ENCODE measurements around the gene NDUFA11.

NDUFA11 gene

DNA sequence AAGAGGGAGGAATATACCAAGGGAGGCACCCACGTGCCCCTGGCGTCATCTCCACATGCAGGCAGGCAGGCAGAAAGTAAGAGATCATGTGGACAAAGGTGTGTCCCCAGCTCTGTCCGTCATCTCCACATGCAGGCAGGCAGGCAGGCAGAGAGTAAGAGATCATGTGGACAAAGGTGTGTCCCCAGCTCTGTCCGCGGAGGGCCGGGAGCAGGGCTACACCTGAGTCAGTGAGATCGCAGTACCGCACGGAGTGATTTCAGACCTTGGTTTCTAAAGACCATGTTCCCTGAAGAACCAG lies 32.7 kb upstream of the NDUFA11 start:
- TF ChIP-seq, protein P1, sequence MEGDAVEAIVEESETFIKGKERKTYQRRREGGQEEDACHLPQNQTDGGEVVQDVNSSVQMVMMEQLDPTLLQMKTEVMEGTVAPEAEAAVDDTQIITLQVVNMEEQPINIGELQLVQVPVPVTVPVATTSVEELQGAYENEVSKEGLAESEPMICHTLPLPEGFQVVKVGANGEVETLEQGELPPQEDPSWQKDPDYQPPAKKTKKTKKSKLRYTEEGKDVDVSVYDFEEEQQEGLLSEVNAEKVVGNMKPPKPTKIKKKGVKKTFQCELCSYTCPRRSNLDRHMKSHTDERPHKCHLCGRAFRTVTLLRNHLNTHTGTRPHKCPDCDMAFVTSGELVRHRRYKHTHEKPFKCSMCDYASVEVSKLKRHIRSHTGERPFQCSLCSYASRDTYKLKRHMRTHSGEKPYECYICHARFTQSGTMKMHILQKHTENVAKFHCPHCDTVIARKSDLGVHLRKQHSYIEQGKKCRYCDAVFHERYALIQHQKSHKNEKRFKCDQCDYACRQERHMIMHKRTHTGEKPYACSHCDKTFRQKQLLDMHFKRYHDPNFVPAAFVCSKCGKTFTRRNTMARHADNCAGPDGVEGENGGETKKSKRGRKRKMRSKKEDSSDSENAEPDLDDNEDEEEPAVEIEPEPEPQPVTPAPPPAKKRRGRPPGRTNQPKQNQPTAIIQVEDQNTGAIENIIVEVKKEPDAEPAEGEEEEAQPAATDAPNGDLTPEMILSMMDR (IDR thresholded peaks at IDR 0.05; ENCODE audit: low read depth, low read length), result no peak
- H3K4me3 ChIP-seq (ENCODE audit: low read depth, low read length), result no peak overlapping the region

DNA sequence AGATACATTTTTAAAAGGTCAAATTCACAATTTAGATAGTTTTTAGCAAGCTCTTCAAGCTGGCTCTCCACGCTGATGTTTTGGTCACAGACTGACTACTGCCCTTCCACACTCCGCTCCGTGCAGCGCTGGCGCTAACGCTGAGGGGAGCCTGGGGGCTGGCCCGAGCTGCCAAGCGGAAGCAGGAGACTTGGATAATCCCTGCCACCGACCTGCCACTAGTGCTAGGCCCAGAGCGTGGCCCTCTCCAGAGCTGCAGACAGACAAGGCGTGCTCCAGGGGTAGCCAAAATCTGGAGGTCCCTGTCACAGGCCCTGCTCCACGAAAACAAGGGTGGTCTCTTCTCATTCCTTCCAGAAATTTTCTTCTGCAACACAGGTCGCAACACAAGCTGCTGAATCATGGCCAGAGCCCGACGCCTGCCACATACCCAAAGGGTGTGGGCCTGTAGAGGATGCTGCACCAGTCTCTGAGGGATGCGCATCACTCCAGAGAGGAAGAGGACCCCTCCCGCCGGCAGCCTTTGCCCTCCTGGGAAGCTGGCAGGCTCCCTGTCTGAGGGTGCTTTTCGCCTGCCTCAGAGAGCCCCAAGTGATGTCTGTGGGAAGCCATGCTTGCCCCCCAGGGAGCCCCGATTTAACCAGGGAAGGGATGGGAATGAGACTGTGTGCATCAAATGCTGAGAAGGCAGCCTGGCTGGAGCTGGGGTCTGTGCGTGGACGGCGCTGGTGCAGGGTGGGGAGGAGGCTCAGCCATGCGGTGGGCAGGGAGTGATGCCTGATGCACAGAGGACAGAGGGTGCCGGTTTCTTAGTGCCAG lies 32.1 kb upstream of the NDUFA11 start:
- TF ChIP-seq, protein P1 (IDR thresholded peaks at IDR 0.05; ENCODE audit: low read depth, low read length), result no peak
- H3K4me3 ChIP-seq (ENCODE audit: low read depth, low read length), result no peak overlapping the region; the same call in 1 of the 2 replicates

DNA sequence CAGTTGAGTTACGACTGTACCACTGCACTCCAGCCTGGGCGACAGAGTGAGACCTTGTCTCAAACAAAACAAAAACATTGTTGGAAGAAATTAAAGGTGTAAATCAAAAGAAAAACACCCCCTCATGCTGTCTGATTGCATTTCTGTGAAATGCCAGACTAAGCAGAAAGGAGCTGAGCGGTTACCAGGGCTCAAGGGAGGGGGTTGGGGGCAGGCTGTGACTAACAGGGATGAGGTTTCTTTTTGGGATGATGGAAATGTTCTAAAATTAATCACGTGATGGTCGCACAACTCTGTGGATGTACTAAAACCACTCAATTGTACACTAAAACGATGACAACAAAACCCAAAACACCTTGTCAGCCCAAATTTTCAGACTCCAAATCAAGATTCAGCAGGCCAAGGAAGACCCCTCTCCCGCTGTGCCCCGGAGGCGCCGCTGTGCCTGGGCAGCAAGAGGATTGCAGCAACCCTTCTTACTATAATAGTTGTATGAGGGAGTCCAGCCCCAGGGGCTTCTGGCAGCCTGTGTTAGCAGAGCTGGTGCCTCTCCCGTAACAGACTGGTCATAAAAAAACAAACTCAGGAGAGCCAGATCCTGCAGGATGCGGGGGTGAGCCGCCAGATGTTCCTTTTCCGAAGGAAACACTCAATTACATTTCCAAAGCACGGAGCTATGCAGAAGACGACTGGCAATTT lies 31.3 kb upstream of the NDUFA11 start:
- H3K4me3 ChIP-seq (ENCODE audit: low read depth, low read length), result peak overlapping the region; percentile 24
- TF ChIP-seq, protein P1 (IDR thresholded peaks at IDR 0.05; ENCODE audit: low read depth, low read length), result no peak

DNA sequence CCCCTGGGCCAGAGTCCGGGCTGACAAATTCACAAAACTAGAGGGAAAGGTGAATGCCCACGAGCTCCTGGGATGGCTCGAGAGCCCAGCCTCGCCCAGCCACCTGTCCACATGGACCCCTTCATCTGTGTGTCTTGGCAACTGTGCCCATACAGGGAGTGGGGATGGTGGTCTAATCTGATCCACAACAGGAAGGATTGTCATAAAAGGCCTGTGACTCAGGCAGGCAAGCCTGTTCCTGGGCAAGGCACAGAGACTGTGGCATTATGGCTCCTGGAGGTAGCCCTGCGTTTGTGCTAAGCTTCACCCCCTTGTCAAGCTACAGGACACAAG lies 30.4 kb upstream of the NDUFA11 start:
- TF ChIP-seq, protein P1 (IDR thresholded peaks at IDR 0.05; ENCODE audit: low read depth, low read length), result no peak
- H3K4me3 ChIP-seq (ENCODE audit: low read depth, low read length), result no peak overlapping the region

DNA sequence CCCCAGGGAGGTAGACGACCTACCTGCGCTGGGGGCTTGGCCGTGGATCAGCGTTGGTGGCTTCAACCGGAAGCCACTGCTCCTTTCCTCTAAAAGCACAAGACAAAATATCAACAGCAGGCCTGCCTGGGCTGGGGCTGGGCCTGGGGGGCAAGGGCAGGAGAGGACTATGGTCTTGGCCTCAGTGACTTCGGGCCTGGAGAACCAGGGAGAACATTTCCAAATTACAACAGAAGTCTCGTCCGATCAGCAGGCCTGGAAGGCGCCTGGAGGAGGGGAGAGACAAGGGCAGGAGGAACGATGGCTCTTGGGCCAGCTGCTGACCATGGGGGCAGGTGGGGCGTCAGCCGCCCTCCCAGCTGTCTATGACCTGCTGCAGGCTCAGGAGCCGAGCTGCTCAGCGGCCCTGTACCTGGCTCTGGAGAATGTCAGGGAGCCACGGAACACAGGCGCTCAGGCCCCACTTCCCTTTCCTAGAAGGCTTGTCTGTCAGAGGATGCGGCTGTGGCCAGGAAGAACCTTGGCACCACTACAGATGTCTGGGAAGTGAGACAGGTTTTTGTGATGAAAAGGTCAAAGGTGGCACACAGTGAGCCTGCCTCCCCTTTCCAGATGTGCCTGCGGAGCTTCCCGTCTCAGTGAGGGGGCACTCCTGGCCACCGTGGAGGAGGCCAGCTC lies 29.9 kb upstream of the NDUFA11 start:
- TF ChIP-seq, protein P1 (IDR thresholded peaks at IDR 0.05; ENCODE audit: low read depth, low read length), result no peak
- no peak overlapping the region for H3K4me3 ChIP-seq (ENCODE audit: low read depth, low read length)

DNA sequence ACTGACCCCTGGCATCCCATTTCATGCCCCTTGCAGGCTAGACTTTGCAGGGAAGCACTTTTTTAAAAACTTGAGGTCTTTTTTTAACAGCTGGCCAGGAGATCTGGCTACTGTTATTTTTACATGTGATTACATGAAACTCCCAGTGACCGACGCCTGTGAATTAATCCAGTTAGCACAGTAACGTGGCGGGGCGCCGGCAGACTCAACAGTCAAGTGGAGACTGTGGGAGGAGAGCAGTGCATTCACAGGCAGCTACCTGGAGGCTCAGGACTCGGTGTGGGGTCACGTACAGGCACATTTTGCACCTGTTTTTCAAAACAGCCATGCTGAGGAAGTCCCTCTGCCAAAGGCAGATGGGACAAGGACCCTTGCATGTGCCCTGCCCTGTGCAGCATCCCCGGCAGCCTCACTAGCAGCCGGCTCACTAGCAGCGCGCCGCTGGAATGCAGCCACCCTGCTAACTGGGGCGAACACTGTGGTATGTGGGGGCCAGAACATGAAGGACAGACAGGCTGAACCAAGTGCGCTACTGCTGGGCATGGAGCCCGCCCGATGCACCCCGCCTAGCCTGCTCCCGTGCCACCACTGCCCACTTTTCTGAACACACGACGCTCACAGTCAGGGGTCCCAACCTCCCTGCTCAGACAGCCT lies 29.1 kb upstream of the NDUFA11 start:
- TF ChIP-seq, protein P1 (IDR thresholded peaks at IDR 0.05; ENCODE audit: low read depth, low read length), result no peak
- no peak overlapping the region for H3K4me3 ChIP-seq (ENCODE audit: low read depth, low read length)
